Astrocyte (in vitro differentiated cells and primary cell): Measurements from ENCODE around the gene UBE2V1. TPM values are rescaled to one million over a fixed set of nuclear protein-coding genes. Genes with fewer than 3 reads are reported as not detected.

Experiments used
- DNase-seq: peaks from one replicate; pipeline ENCODE4 v3.0.0-alpha.2; 2010; ENCODE audit warnings: low read depth
- FAIRE-seq: peaks from 2 replicates; lab custom pipeline; 2011; peaks lifted over from hg19 to GRCh38; lab: Jason Lieb, UNC
- H2AFZ ChIP-seq: 2 replicates; pipeline ENCODE4 v1.6.0; 2012; ENCODE audit warnings: low read depth, low read length, inconsistent platforms
- H3K27ac ChIP-seq: 2 replicates; pipeline ENCODE4 v1.5.1; 2011; ENCODE audit warnings: low read depth, low read length, inconsistent platforms
- H3K27me3 ChIP-seq: 2 replicates; pipeline ENCODE4 v1.6.0; 2011; ENCODE audit warnings: low read length, inconsistent platforms; ENCODE audit not compliant: insufficient read depth
- H3K36me3 ChIP-seq: 2 replicates; pipeline ENCODE4 v1.5.1; 2011; ENCODE audit warnings: low read length, inconsistent platforms; ENCODE audit not compliant: insufficient read depth
- H3K4me1 ChIP-seq: 2 replicates; pipeline ENCODE4 v1.5.1; 2011; ENCODE audit warnings: low read length, inconsistent platforms; ENCODE audit not compliant: insufficient read depth
- H3K4me2 ChIP-seq: 2 replicates; pipeline ENCODE4 v1.6.0; 2012; ENCODE audit warnings: low read length, inconsistent platforms
- H3K4me3 ChIP-seq: 2 replicates; pipeline ENCODE4 v1.5.1; 2011; ENCODE audit warnings: low read depth, mild to moderate bottlenecking, low read length, inconsistent platforms; ENCODE audit not compliant: insufficient read depth
- H3K79me2 ChIP-seq: 2 replicates; pipeline ENCODE4 v1.6.0; 2012; ENCODE audit warnings: mild to moderate bottlenecking, low read length, inconsistent platforms; ENCODE audit not compliant: insufficient read depth
- H3K9ac ChIP-seq: 2 replicates; pipeline ENCODE4 v1.6.0; 2012; ENCODE audit warnings: mild to moderate bottlenecking, low read length, inconsistent platforms
- H3K9me3 ChIP-seq: 2 replicates; pipeline ENCODE4 v1.5.1; 2012; ENCODE audit warnings: low read depth, mild to moderate bottlenecking, low read length, inconsistent platforms; ENCODE audit not compliant: insufficient read depth
- H4K20me1 ChIP-seq: 2 replicates; pipeline ENCODE4 v1.6.0; 2012; ENCODE audit warnings: low read length, inconsistent platforms; ENCODE audit not compliant: insufficient read depth
- H3K27ac Mint-ChIP-seq: one replicate; pipeline ENCODE4 v1.8.0; 2021; ENCODE audit warnings: mild to moderate bottlenecking, mixed read lengths; ENCODE audit not compliant: unreplicated experiment
- H3K27me3 Mint-ChIP-seq: one replicate; pipeline ENCODE4 v1.8.0; 2021; ENCODE audit warnings: low read depth, mixed read lengths; ENCODE audit not compliant: unreplicated experiment
- H3K36me3 Mint-ChIP-seq: one replicate; pipeline ENCODE4 v1.8.0; 2021; ENCODE audit warnings: low read depth, mixed read lengths; ENCODE audit not compliant: unreplicated experiment
- H3K4me1 Mint-ChIP-seq: one replicate; pipeline ENCODE4 v1.8.0; 2021; ENCODE audit warnings: low read depth, mixed read lengths; ENCODE audit not compliant: unreplicated experiment
- H3K4me3 Mint-ChIP-seq: one replicate; pipeline ENCODE4 v1.8.0; 2021; ENCODE audit warnings: mild to moderate bottlenecking, moderate library complexity, mixed read lengths; ENCODE audit not compliant: unreplicated experiment
- H3K9me3 Mint-ChIP-seq: one replicate; pipeline ENCODE4 v1.8.0; 2021; ENCODE audit warnings: mild to moderate bottlenecking, mixed read lengths; ENCODE audit not compliant: unreplicated experiment
- EZH2 ChIP-seq: IDR thresholded peaks from 2 replicates; pipeline ENCODE4 v1.6.1; 2012; ENCODE audit warnings: mild to moderate bottlenecking, low read length, inconsistent platforms; ENCODE audit not compliant: insufficient read depth
- total RNA-seq: library from RNA; stranded (reverse); gene quantifications from 2 replicates; pipeline ENCODE4 v1.2.1, GENCODE V29; 2021
- TF ChIP-seq, protein P1 (sequence below): IDR thresholded peaks from 2 replicates; pipeline ENCODE4 v1.5.1; 2011; ENCODE audit warnings: low read depth, mild to moderate bottlenecking, inconsistent platforms, low read length, moderate library complexity; ENCODE audit not compliant: insufficient read depth

UBE2V1 gene
- total RNA-seq, 1 donor from 2014 or later: 139 TPM

GRCh38 chr20:50054626-50055511 is 58.1 kb downstream of the UBE2V1 start:
- Histone ChIP-seq H3K79me2 (no peaks in the 10 kb centered on the region), H3K27ac (peak overlapping the region; percentile 21), H2AFZ (peak overlapping the region; percentile 56), H3K9me3 (no peaks in the 10 kb centered on the region), H3K36me3 (no peaks in the 10 kb centered on the region), H3K4me1 (peaks cover 11% of the 10 kb centered on the region), H4K20me1 (no peaks in the 10 kb centered on the region), H3K9ac (peak overlapping the region; percentile 38), H3K4me2 (peak overlapping the region; percentile 76), H3K27me3 (no peaks in the 10 kb centered on the region), H3K4me3 (no peak overlapping the region)
- H3K27ac Mint-ChIP-seq: no peak overlapping the region
- peak; percentile 32 for DNase-seq
- TF ChIP-seq, protein P1, sequence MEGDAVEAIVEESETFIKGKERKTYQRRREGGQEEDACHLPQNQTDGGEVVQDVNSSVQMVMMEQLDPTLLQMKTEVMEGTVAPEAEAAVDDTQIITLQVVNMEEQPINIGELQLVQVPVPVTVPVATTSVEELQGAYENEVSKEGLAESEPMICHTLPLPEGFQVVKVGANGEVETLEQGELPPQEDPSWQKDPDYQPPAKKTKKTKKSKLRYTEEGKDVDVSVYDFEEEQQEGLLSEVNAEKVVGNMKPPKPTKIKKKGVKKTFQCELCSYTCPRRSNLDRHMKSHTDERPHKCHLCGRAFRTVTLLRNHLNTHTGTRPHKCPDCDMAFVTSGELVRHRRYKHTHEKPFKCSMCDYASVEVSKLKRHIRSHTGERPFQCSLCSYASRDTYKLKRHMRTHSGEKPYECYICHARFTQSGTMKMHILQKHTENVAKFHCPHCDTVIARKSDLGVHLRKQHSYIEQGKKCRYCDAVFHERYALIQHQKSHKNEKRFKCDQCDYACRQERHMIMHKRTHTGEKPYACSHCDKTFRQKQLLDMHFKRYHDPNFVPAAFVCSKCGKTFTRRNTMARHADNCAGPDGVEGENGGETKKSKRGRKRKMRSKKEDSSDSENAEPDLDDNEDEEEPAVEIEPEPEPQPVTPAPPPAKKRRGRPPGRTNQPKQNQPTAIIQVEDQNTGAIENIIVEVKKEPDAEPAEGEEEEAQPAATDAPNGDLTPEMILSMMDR: no peak
- no peak for TF ChIP-seq EZH2
- H3K36me3 Mint-ChIP-seq: no peaks in the 10 kb centered on the region
- no peaks in the 10 kb centered on the region for H3K27me3 Mint-ChIP-seq
- no peak overlapping the region for H3K4me3 Mint-ChIP-seq
- no peaks in the 10 kb centered on the region for H3K9me3 Mint-ChIP-seq
- H3K4me1 Mint-ChIP-seq: peaks cover 6% of the 10 kb centered on the region
- FAIRE-seq: no peak

DNA sequence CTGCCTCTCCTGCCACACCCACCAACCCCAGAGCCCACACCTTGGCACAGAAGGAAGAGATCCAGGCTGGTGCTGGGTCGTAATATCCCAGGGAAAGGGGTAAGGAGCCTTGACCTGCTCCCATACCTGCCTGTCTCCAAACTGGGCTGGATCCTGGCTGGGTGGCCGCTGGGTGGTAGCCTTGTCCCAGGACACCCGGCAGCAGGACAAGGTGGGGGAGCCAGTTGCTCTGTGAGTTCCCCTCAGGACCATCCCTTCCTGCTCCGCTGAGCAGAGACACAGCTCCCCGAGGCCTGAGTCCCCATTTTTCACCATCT is 58.8 kb downstream of the UBE2V1 start:
- FAIRE-seq: no peak
- Mint-ChIP-seq H3K4me1 (peaks cover 6% of the 10 kb centered on the region), H3K27me3 (no peaks in the 10 kb centered on the region), H3K4me3 (no peak overlapping the region), H3K36me3 (no peaks in the 10 kb centered on the region), H3K27ac (no peak overlapping the region), H3K9me3 (no peaks in the 10 kb centered on the region)
- no peak overlapping the region for H2AFZ ChIP-seq
- H3K27ac ChIP-seq: no peak overlapping the region
- H3K4me3 ChIP-seq: no peak overlapping the region
- no peaks in the 10 kb centered on the region for H3K36me3 ChIP-seq
- H4K20me1 ChIP-seq: no peaks in the 10 kb centered on the region
- H3K79me2 ChIP-seq: no peaks in the 10 kb centered on the region
- no peaks in the 10 kb centered on the region for H3K9me3 ChIP-seq
- no peak for DNase-seq
- peaks cover 11% of the 10 kb centered on the region for H3K4me1 ChIP-seq
- no peak overlapping the region for H3K9ac ChIP-seq
- no peaks in the 10 kb centered on the region for H3K27me3 ChIP-seq
- TF ChIP-seq, protein P1: no peak
- TF ChIP-seq EZH2: no peak
- H3K4me2 ChIP-seq: no peak overlapping the region
